Sigmoid colon (tissue), 7 donors: Measurements from ENCODE around the gene ZNF593OS. TPM values are rescaled to one million over a fixed set of nuclear protein-coding genes. Genes with fewer than 3 reads are reported as not detected.
A peak's percentile ranks its signal among the peaks of the same experiment; 100 is the strongest.

Experiments used
- DNase-seq: peaks from one replicate; pipeline ENCODE4 v3.0.0-alpha.2; 2019
- H3K27ac ChIP-seq, 4 donors: fragments of 200-600 bp; sonication (generic); one replicate each; pipeline ENCODE4 v1.5.1; 2016 to 2019; ENCODE audit warnings: mild to moderate bottlenecking in 1 of 4
- H3K27me3 ChIP-seq, 3 donors: fragments of 200-600 bp; sonication (generic); one replicate each; pipeline ENCODE4 v1.5.1; 2019; ENCODE audit warnings: mild to moderate bottlenecking in 1 of 3
- H3K36me3 ChIP-seq, 4 donors: fragments of 200-600 bp; sonication (generic); one replicate each; pipeline ENCODE4 v1.5.1; 2016 to 2019
- H3K4me1 ChIP-seq, 4 donors: fragments of 200-600 bp; sonication (generic); one replicate each; pipeline ENCODE4 v1.5.1; 2017 to 2019
- H3K4me3 ChIP-seq, 4 donors: fragments of 200-600 bp; sonication (generic); one replicate each; pipeline ENCODE4 v1.5.1; 2017 to 2019; ENCODE audit warnings: mild to moderate bottlenecking in 2 of 4, moderate library complexity in 1 of 4
- H3K9me3 ChIP-seq, 4 donors: fragments of 200-600 bp in 3 of 4; sonication (generic) in 3 of 4; one replicate each; pipeline versions ENCODE4 v1.5.1 to v1.6.1; 2013 to 2019
- CTCF ChIP-seq, 4 experiments: fragments of 450-650 bp in 3 of 4; fragments of 200-600 bp in 1 of 4; IDR thresholded peaks; one replicate each; pipeline ENCODE4 v1.5.1; 2016 to 2019; ENCODE audit warnings: antibody characterized with exemption in 4 of 4, mild to moderate bottlenecking in 3 of 4, moderate library complexity in 2 of 4
- EP300 ChIP-seq, 4 donors: sonication (generic); formaldehyde crosslinking; IDR thresholded peaks; one replicate each; pipeline ENCODE4 v1.6.1; 2017; ENCODE audit warnings: antibody characterized with exemption in 4 of 4
- POLR2A ChIP-seq, 2 donors: fragments of 450-650 bp; IDR thresholded peaks; one replicate each; pipeline ENCODE4 v1.6.1; 2016; ENCODE audit warnings: antibody characterized with exemption in 2 of 2, mild to moderate bottlenecking in 2 of 2, moderate library complexity in 2 of 2
- POLR2AphosphoS5 ChIP-seq, 4 donors: sonication (generic); formaldehyde crosslinking; IDR thresholded peaks; one replicate each; pipeline ENCODE4 v1.6.1; 2017; ENCODE audit warnings: antibody characterized with exemption in 4 of 4
- WGBS, 2 donors: extraction: QIAGEN DNeasy Blood & Tissue Kit; methylation state at CpG; one replicate each; pipeline ENCODE4 v1.1.7; 2013; 5-methylcytosine and 5-hydroxymethylcytosine counted together
- intact Hi-C: fragments of 100-400 bp; cut with DNase I; formaldehyde crosslinking; loops from one replicate; pipeline ENCODE4 v1.15.1; 2023
- polyA plus RNA-seq, 3 donors: library from polyadenylated mRNA; stranded (reverse); fragments of 200-250 nt; gene quantifications; one replicate each; pipeline ENCODE4 v1.2.3, GENCODE V29; 2013
- total RNA-seq, 4 donors: library from RNA; depleted of rRNA; stranded (reverse); fragments of >200 nt; gene quantifications; one replicate each; pipeline ENCODE4 v1.1.0, GENCODE V29; 2016
- donor health status: healthy with polysubstance abuse.
- donor health status: Bipolar disorder and iron deficiency.
- donor health status: healthy.

ZNF593OS gene
- total and polyA plus RNA-seq, 7 donors: 0.13 TPM; not detected in 6

DNA sequence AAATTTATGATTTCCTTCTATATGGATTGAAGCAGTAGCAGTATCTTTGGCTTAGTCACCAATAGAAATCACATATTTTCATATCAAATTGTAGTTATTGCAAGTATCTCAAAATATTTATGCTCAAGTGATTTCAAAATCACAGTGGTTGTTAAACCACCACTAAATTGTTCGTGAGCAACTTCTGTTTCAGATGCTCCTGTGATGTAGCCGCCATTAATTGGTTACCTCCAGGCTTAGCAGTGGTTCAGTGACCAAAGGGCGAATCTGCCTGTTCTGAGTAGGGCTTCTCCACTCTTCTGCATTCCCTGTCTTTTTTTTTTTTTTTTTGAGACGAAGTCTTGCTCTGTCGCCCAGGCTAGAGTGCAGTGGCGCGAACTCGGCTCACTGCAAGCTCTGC lies 3.7 kb upstream of the ZNF593OS start:
- intact Hi-C loops: no loop called here
- no peak overlapping the region for H3K27ac ChIP-seq
- no peaks in the 10 kb centered on the region for H3K27me3 ChIP-seq
- peaks cover 0 to 12% (median 10%) of the 10 kb centered on the region in 4 donors for H3K4me1 ChIP-seq
- DNase-seq: no peak
- H3K9me3 ChIP-seq: no peaks in the 10 kb centered on the region
- H3K36me3 ChIP-seq: peaks cover 0 to 10% (median 0%) of the 10 kb centered on the region in 4 donors
- TF ChIP-seq EP300 (IDR thresholded peaks at IDR 0.05): no peak
- no peak for TF ChIP-seq CTCF (IDR thresholded peaks at IDR 0.05)
- TF ChIP-seq POLR2AphosphoS5 (IDR thresholded peaks at IDR 0.05): no peak
- no peak for TF ChIP-seq POLR2A (IDR thresholded peaks at IDR 0.05)
- H3K4me3 ChIP-seq: no peak overlapping the region
- 95 to 96% methylated on average over 8 of the region's 8 CpGs for WGBS, 2 donors

GRCh38 chr1:26170472-26170821 lies 1.2 kb downstream of the ZNF593OS start:
- peaks cover 0 to 21% (median 14%) of the 10 kb centered on the region in 4 donors for H3K4me1 ChIP-seq
- peak overlapping the region in 3 of 4 donors; percentile 78 to 85 (median 82) for H3K27ac ChIP-seq
- H3K9me3 ChIP-seq: no peaks in the 10 kb centered on the region
- 56 to 73% methylated on average over 9 of the region's 9 CpGs for WGBS, 2 donors
- DNase-seq: no peak
- H3K36me3 ChIP-seq: peaks cover 0 to 10% (median 0%) of the 10 kb centered on the region in 4 donors
- TF ChIP-seq EP300 (IDR thresholded peaks at IDR 0.05): no peak
- no peak for TF ChIP-seq POLR2AphosphoS5 (IDR thresholded peaks at IDR 0.05)
- TF ChIP-seq CTCF (IDR thresholded peaks at IDR 0.05): no peak
- no peak for TF ChIP-seq POLR2A (IDR thresholded peaks at IDR 0.05)
- intact Hi-C loops: no loop called here
- peak overlapping the region; percentile 84 to 93 (median 86) for H3K4me3 ChIP-seq
- H3K27me3 ChIP-seq: no peaks in the 10 kb centered on the region

DNA sequence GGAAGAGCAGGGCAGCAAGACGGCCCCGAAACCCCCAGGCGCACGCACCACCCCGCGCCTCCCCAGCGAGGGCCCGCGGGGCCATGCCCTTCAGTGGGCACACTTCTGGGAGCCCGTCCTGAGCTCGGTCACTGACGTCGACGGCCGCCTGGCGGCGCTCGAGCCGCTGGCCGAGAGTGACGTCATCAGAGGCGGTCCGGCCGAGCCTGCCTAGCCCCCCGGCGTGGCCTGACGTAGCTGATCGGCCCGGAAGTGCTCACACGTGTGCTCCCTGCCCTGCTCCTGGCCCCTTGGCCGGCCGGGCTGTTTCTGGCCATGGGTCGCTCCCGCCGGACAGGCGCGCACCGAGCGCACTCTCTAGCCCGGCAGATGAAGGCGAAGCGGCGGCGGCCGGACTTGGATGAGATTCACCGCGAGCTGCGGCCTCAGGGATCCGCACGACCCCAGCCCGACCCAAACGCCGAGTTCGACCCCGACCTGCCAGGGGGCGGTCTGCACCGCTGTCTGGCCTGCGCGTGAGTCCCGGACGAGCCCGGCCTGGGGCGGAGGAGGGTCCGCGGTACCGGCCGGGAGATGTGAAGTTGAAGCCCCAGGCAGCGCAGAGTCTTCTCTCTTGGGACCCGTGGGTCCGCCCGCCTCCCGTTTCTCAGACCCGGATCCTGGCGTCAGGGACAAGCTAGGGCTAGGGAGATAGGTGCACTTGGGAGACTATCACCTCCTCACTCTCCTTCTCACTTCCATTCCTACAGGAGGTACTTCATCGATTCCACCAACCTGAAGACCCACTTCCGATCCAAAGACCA lies 1.8 kb downstream of the ZNF593OS start, which contains the start of gene ZNF593:
ZNF593 (plus strand) TSS at position 240 of the 803 bp plus-strand sequence; CDS start at position 316, 76 bp downstream.
- Histone ChIP-seq H3K27ac (peak within 1 kb of the TSS; percentile 78 to 85 (median 82)), H3K9me3 (no peaks in the 10 kb centered on the region), H3K27me3 (no peaks in the 10 kb centered on the region), H3K4me3 (peak within 1 kb of the TSS; percentile 84 to 93 (median 86)), H3K4me1 (peaks cover 0 to 21% (median 14%) of the 10 kb centered on the region in 4 donors), H3K36me3 (peaks cover 0 to 10% (median 0%) of the 10 kb centered on the region in 4 donors)
- peak; percentile 97 for DNase-seq
- TF ChIP-seq CTCF (IDR thresholded peaks at IDR 0.05) (peak; percentile 88 to 91 (median 90)), POLR2A (IDR thresholded peaks at IDR 0.05) (no peak), POLR2AphosphoS5 (IDR thresholded peaks at IDR 0.05) (peak; percentile 64 to 82 (median 72))
- intact Hi-C loops: loop anchor here (2.0 to 10.0 kb wide), 4 partner anchors 59 to 155 kb away; partner anchors contain the start of gene PDIK1L
- 1% methylated on average over 76 of the region's 76 CpGs for WGBS, 2 donors

DNA sequence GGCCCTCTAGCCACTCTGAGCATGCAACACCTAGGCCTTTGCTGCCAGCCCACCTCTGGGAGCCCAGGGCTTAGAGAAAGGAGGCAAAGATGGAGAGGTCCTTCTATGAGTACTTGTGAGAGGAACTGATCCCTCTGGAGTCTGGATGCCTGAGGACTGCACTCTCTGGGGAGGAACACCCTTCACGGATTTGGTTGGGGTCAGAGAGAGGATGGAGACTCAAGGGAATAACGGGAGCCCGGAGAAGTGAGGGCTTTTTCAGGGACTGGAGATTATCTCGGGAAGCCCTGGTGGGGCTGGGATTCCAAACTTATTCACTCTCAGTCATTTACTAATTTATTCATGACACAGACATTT lies 2.5 kb downstream of the ZNF593OS start:
- WGBS, 2 donors: 55 to 74% methylated on average over 4 of the region's 4 CpGs
- Histone ChIP-seq H3K4me3 (peak overlapping the region in 3 of 4 donors; percentile 84 to 93 (median 86)), H3K27ac (peak overlapping the region; percentile 78 to 85 (median 82)), H3K36me3 (peaks cover 0 to 10% (median 0%) of the 10 kb centered on the region in 4 donors), H3K27me3 (no peaks in the 10 kb centered on the region), H3K9me3 (no peaks in the 10 kb centered on the region), H3K4me1 (peaks cover 0 to 24% (median 18%) of the 10 kb centered on the region in 4 donors)
- no peak for DNase-seq
- intact Hi-C loops: loop anchor here (2.0 to 10.0 kb wide), 4 partner anchors 58 to 156 kb away; partner anchors contain the start of gene PDIK1L
- TF ChIP-seq EP300 (IDR thresholded peaks at IDR 0.05) (no peak), POLR2A (IDR thresholded peaks at IDR 0.05) (no peak)
